Spleen (tissue), 7 donors: ENCODE results near the gene GALNT13.

Experiments used
- POLR2A ChIP-seq, 3 donors: fragments of 450-650 bp; IDR thresholded peaks; one replicate each; pipeline ENCODE4 v1.5.1; 2017; ENCODE audit warnings: antibody characterized with exemption in 3 of 3, mild to moderate bottlenecking in 1 of 3
- TF ChIP-seq, protein P1 (sequence below), 11 experiments: fragments of 200-600 bp in 7 of 11; fragments of 450-650 bp in 4 of 11; sonication (generic) in 4 of 11; IDR thresholded peaks in 8 of 11; conservative IDR thresholded peaks in 3 of 11; 1 replicate in 7 of 11; 2 replicates in 4 of 11; pipeline versions ENCODE4 v1.4.0 to v1.8.0; 2016 to 2021; ENCODE audit warnings: antibody characterized with exemption in 11 of 11, inconsistent platforms in 4 of 11, mild to moderate bottlenecking in 1 of 11
- donor health status: DM: no; HTN: no; CAD: no; lungs with moderate emphysema.
- donor health status: DM: no; HTN: no; CAD: no.
- donor health status: DM: no; HTN: no; CAD: no.

DNA sequence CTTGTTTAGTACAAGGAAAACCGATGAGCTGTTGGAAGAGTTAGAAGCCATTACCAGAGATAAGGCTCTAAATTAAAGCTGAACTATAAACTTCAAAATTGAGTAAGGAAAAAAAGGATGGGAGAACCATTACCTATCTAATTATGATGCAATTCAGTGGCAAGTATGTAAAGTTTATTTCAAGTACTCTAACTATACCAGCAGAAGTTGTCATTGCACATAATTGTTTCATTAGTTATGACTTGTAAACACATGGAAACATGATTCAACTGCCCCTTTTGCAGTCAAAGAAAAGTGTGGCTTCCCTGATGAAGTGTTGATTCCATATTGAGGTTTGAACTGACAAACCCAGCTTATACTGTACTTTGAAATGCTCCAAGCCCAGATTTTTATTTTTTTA is 502.7 kb downstream of the GALNT13 start:
- TF ChIP-seq, protein P1, sequence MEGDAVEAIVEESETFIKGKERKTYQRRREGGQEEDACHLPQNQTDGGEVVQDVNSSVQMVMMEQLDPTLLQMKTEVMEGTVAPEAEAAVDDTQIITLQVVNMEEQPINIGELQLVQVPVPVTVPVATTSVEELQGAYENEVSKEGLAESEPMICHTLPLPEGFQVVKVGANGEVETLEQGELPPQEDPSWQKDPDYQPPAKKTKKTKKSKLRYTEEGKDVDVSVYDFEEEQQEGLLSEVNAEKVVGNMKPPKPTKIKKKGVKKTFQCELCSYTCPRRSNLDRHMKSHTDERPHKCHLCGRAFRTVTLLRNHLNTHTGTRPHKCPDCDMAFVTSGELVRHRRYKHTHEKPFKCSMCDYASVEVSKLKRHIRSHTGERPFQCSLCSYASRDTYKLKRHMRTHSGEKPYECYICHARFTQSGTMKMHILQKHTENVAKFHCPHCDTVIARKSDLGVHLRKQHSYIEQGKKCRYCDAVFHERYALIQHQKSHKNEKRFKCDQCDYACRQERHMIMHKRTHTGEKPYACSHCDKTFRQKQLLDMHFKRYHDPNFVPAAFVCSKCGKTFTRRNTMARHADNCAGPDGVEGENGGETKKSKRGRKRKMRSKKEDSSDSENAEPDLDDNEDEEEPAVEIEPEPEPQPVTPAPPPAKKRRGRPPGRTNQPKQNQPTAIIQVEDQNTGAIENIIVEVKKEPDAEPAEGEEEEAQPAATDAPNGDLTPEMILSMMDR (IDR thresholded peaks at IDR 0.05 in 8 of 11, conservative IDR thresholded peaks at IDR 0.05 in 3 of 11) = no peak
- TF ChIP-seq POLR2A (IDR thresholded peaks at IDR 0.05) = no peak
